ENCODE data around the gene GPR3. TPM values are rescaled to one million over a fixed set of nuclear protein-coding genes. Genes with fewer than 3 reads are reported as not detected.

Gene GPR3, protein sequence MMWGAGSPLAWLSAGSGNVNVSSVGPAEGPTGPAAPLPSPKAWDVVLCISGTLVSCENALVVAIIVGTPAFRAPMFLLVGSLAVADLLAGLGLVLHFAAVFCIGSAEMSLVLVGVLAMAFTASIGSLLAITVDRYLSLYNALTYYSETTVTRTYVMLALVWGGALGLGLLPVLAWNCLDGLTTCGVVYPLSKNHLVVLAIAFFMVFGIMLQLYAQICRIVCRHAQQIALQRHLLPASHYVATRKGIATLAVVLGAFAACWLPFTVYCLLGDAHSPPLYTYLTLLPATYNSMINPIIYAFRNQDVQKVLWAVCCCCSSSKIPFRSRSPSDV
- total RNA-seq (2016; rRNA removed; fragmentation: Illumina TruSeq; extraction: Trizol) (0.88 and 1.00 TPM in 2 replicates), polyA plus RNA-seq (2011; rRNA removed) (2.6 and 2.7 TPM in 2 replicates), polyA minus RNA-seq (2011; rRNA and poly(A)+ RNA removed; ENCODE audit: low replicate concordance) (1.1 and 7.0 TPM in 2 replicates), Bru-seq, nascent RNA (percentile 41 among the genes with signal in this experiment), BruChase-seq, experiment 1, labeled RNA remaining after a 6-hour chase (percentile 64 among the genes with signal in this experiment), BruChase-seq, experiment 2, labeled RNA remaining after a 2-hour chase (percentile 62 among the genes with signal in this experiment)
- 0.26 and 0.61 TPM in 2 replicates for total RNA-seq (2016; cell fraction: cytosol; rRNA removed; fragmentation: Illumina TruSeq; extraction: Trizol; ENCODE audit: low read depth)
- 0.62 and 1.2 TPM in 2 replicates for total RNA-seq (2016; cell fraction: insoluble cytoplasmic fraction; rRNA removed; fragmentation: Illumina TruSeq; extraction: Trizol)
- 1.4 and 1.5 TPM in 2 replicates for total RNA-seq (2016; cell fraction: membrane; rRNA removed; fragmentation: Illumina TruSeq; extraction: Trizol)
- total RNA-seq (2016; cell fraction: nucleus; rRNA removed; fragmentation: Illumina TruSeq; extraction: Trizol): 1.2 and 1.3 TPM in 2 replicates
- 2.8 and 3.5 TPM in 2 replicates for polyA plus RNA-seq (2011; cell fraction: cytosol; rRNA removed)
- 2.1 and 2.9 TPM in 2 replicates for polyA plus RNA-seq (2011; cell fraction: nucleus; rRNA removed)
- polyA plus RNA-seq (2012): 1.5 and 2.0 TPM in 2 replicates
- polyA plus RNA-seq (2016; cell fraction: cytosol; fragmentation: Illumina TruSeq; extraction: Trizol; ENCODE audit: low read depth): 1.1 TPM in 2 replicates
- polyA plus RNA-seq (2016; cell fraction: insoluble cytoplasmic fraction; fragmentation: Illumina TruSeq; extraction: Trizol; ENCODE audit: low read depth): 1.2 and 1.5 TPM in 2 replicates
- polyA plus RNA-seq (2016; cell fraction: membrane; fragmentation: Illumina TruSeq; extraction: Trizol; ENCODE audit: low read depth): 1.9 and 2.4 TPM in 2 replicates
- 2.8 TPM in 2 replicates for polyA plus RNA-seq (2016; cell fraction: nucleus; fragmentation: Illumina TruSeq; extraction: Trizol; ENCODE audit: insufficient read depth, low read depth)
- polyA minus RNA-seq (2011; cell fraction: cytosol; rRNA and poly(A)+ RNA removed): 1.4 and 1.7 TPM in 2 replicates
- polyA minus RNA-seq (2011; cell fraction: nucleus; rRNA and poly(A)+ RNA removed): 0.50 and 0.90 TPM in 2 replicates
- long read RNA-seq, experiment 1, partial matches to known transcripts: 0 of 3 reads
- long read RNA-seq, experiment 1, other reads (novel, unspliced or antisense): 0 of 3 reads
- long read RNA-seq, experiment 2, partial matches to known transcripts: 5 of 9 reads
- long read RNA-seq, experiment 2, other reads (novel, unspliced or antisense): 0 of 9 reads

DNA sequence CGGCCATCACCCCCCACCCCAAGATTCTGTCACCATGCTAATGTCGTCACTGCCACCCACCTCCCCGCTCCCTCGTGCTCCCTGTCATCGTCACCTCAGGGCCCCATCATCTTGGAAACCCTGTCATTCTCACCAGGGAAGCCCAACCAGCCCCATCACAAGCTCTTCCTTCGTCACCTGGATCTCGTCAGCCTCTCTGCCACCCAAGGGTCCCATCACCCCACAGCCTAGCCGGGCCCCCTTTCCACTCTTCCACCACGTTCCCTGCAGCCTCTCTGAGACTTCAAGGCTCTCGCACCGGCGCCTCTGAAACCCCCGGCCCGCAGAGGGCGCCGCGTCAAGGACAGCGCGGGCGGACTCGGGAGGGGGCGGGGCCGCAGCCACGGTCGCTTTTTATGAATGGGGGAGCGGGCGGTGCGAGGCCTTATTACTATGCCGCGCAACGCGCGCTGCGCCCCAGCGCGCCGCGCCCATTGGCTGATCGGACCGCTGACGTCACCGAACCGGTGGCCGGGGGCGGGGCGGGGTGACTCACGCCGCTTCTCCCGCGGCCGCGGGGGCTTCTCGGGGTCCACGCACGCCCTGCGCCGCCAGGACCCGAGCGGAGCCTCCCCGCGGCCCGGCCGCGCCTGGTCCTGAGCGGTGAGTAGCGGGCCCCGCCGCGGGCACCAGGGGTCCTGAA lies at the start of gene GPR3:
Gene GPR3, plus strand, starts transcription at position 527 of the 682 bp plus-strand sequence. CDS start 1,177 bp downstream, outside the sequence.
- peak; percentile 79 for DNase-seq (ENCODE audit: low spot score)
- Histone ChIP-seq H3K27me3 (ENCODE audit: control insufficient read depth in 1 of 2, insufficient read depth in 2 of 2, low read length in 2 of 2) (peaks cover 0 to 1% of the 10 kb centered on the region in 2 experiments; a peak in 2 of 5 replicates), H2AFZ (ENCODE audit: low read length) (no peak within 1 kb of the TSS), H3K79me2 (ENCODE audit: insufficient read depth, low read length) (no peaks in the 10 kb centered on the region), H3K27ac (ENCODE audit: extremely low read length, insufficient read depth, low read length) (peak within 1 kb of the TSS; percentile 9), H4K20me1 (ENCODE audit: insufficient read depth, low read length) (no peaks in the 10 kb centered on the region), H3K4me1 (ENCODE audit: insufficient read depth, low read length) (peaks cover 28% of the 10 kb centered on the region), H3K9ac (ENCODE audit: insufficient read depth, low read depth, low read length) (peak within 1 kb of the TSS; percentile 71), H3K9me3 (ENCODE audit: low read length) (no peaks in the 10 kb centered on the region), H3K36me3 (replicated peaks in 1 of 2; ENCODE audit: control insufficient read depth in 1 of 2, insufficient read depth in 2 of 2, low read length in 2 of 2) (no peaks in the 10 kb centered on the region), H3K4me3 (replicated peaks in 1 of 3; ENCODE audit: insufficient read depth in 1 of 3, low read depth in 2 of 3, low read length in 3 of 3) (peak within 1 kb of the TSS; percentile 71 to 85 (median 72)), H3K4me2 (ENCODE audit: low read depth, low read length) (peak within 1 kb of the TSS; percentile 90)
- in situ Hi-C loops (cut with HindIII; ENCODE audit: extremely low pct_ligation_motif_present, low pct_unique_long_range_greater_than_20kb): loop anchor here (5.0 kb wide), 4 partner anchors 35 to 280 kb away; no protein-coding TSS in a partner anchor
- POLR2A ChIA-PET: interaction anchor here (1.0 kb wide), 1 partner anchor 215 kb away, joined by 4 read pairs; no protein-coding TSS in a partner anchor
- FAIRE-seq: peak; percentile 8
- BruUV-seq (replicated peaks): no TSS peak
- CTCF ChIA-PET (ENCODE audit: low intra/inter-chr PET ratio, low total read pairs): interaction anchor here (1.5 to 2.2 kb wide), 2 partner anchors 91 to 214 kb away, joined by 6 to 7 read pairs; no protein-coding TSS in a partner anchor
- intact Hi-C loops (cut with micrococcal nuclease; ENCODE audit: unreplicated experiment): loop anchor here (2.0 to 10.0 kb wide), 2 partner anchors 215 to 273 kb away; no protein-coding TSS in a partner anchor
- peak; percentile 84 for ATAC-seq
- WGBS (ENCODE audit: low lambda C conversion rate): 3% methylated on average over 11 of the region's 69 CpGs
- no peak for TF ChIP-seq ELF4 (CRISPR knock-in tag; IDR thresholded peaks at IDR 0.05; ENCODE audit: borderline replicate concordance)
- no peak for TF ChIP-seq ZNF678 (CRISPR knock-in tag; IDR thresholded peaks at IDR 0.05)
- peak; percentile 44; the same call in 1 of the 2 replicates for TF ChIP-seq KDM5A (IDR thresholded peaks at IDR 0.05; ENCODE audit: borderline replicate concordance, low read length)
- TF ChIP-seq, protein P1, sequence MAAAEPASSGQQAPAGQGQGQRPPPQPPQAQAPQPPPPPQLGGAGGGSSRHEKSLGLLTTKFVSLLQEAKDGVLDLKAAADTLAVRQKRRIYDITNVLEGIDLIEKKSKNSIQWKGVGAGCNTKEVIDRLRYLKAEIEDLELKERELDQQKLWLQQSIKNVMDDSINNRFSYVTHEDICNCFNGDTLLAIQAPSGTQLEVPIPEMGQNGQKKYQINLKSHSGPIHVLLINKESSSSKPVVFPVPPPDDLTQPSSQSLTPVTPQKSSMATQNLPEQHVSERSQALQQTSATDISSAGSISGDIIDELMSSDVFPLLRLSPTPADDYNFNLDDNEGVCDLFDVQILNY (CRISPR knock-in tag; conservative IDR thresholded peaks at IDR 0.05): peak; percentile 48; the same call in 1 of the 2 replicates
- no peak for TF ChIP-seq ZBTB25 (CRISPR knock-in tag; IDR thresholded peaks at IDR 0.05)
- peak; percentile 77; the same call in 1 of the 2 replicates for TF ChIP-seq ARNT2 (CRISPR knock-in tag; IDR thresholded peaks at IDR 0.05; ENCODE audit: low read depth)
- TF ChIP-seq, protein P2, sequence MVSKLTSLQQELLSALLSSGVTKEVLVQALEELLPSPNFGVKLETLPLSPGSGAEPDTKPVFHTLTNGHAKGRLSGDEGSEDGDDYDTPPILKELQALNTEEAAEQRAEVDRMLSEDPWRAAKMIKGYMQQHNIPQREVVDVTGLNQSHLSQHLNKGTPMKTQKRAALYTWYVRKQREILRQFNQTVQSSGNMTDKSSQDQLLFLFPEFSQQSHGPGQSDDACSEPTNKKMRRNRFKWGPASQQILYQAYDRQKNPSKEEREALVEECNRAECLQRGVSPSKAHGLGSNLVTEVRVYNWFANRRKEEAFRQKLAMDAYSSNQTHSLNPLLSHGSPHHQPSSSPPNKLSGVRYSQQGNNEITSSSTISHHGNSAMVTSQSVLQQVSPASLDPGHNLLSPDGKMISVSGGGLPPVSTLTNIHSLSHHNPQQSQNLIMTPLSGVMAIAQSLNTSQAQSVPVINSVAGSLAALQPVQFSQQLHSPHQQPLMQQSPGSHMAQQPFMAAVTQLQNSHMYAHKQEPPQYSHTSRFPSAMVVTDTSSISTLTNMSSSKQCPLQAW (CRISPR knock-in tag; IDR thresholded peaks at IDR 0.05): peak; percentile 33; the same call in 1 of the 2 replicates
- TF ChIP-seq ZNF280D (CRISPR knock-in tag; IDR thresholded peaks at IDR 0.05): no peak
